Suppressor macrophage (primary cell): ENCODE measurements around the gene FOXK2.

Experiments used
- DNase-seq, 4 experiments: peaks; one replicate each; pipeline ENCODE4 v3.0.0-alpha.2; 2020 to 2022

FOXK2 gene

GRCh38 chr17:82590881-82591539, 71.5 kb downstream of the FOXK2 start:
- no peak for DNase-seq

- peak; percentile 13 to 47 (median 28) for DNase-seq
Measured at GRCh38 chr17:82592289-82592766, 72.8 kb downstream of the FOXK2 start.

- peak; percentile 16 to 60 (median 54) for DNase-seq
Measured at GRCh38 chr17:82592767-82593589, 73.4 kb downstream of the FOXK2 start.

- DNase-seq: no peak
Measured at GRCh38 chr17:82593590-82594087, 74.1 kb downstream of the FOXK2 start.

- no peak for DNase-seq
Measured at GRCh38 chr17:82594571-82594970, 75.0 kb downstream of the FOXK2 start.

- no peak for DNase-seq
Measured at GRCh38 chr17:82595893-82596292, 76.4 kb downstream of the FOXK2 start.

- DNase-seq: no peak
Measured at GRCh38 chr17:82596296-82596695, 76.8 kb downstream of the FOXK2 start.

GRCh38 chr17:82596837-82597672, 77.5 kb downstream of the FOXK2 start:
- DNase-seq: no peak

- DNase-seq: peak; percentile 55 to 86 (median 66)
Measured at GRCh38 chr17:82598256-82599119, 79.0 kb downstream of the FOXK2 start.

GRCh38 chr17:82599674-82600661, 80.4 kb downstream of the FOXK2 start:
- no peak for DNase-seq

- DNase-seq: no peak
Measured at GRCh38 chr17:82600731-82601446, 81.4 kb downstream of the FOXK2 start.

GRCh38 chr17:82601447-82602000, 82.0 kb downstream of the FOXK2 start:
- no peak for DNase-seq

GRCh38 chr17:82602487-82602886, 83.0 kb downstream of the FOXK2 start:
- no peak for DNase-seq

GRCh38 chr17:82602986-82603710, 83.6 kb downstream of the FOXK2 start:
- no peak for DNase-seq

GRCh38 chr17:82603981-82604448, 84.5 kb downstream of the FOXK2 start:
- peak; percentile 93 to 96 (median 93) for DNase-seq

GRCh38 chr17:82604532-82604931, 85.0 kb downstream of the FOXK2 start:
- DNase-seq: no peak

GRCh38 chr17:82605939-82606600, 86.5 kb downstream of the FOXK2 start:
- DNase-seq: no peak

- no peak for DNase-seq
Measured at GRCh38 chr17:82608816-82609215, 89.3 kb downstream of the FOXK2 start.
